GM13976 (cell line): ENCODE data around the gene CHCHD6.

Experiments used
- DNase-seq: peaks from one replicate; pipeline ENCODE4 v3.0.0; 2012; ENCODE audit warnings: low spot score
- in situ Hi-C: fragments of 300-500 bp; cut with MboI; formaldehyde crosslinking; loops from one replicate; pipeline ENCODE4 v1.12.0; 2022; ENCODE audit warnings: low sequenced_read_pairs, mixed read lengths, inconsistent platforms; ENCODE audit not compliant: unreplicated experiment
- TF ChIP-seq, protein P1 (sequence below): IDR thresholded peaks from 2 replicates; pipeline ENCODE4 v1.5.1; 2012; ENCODE audit warnings: borderline replicate concordance, mild to moderate bottlenecking; ENCODE audit not compliant: insufficient read depth; ENCODE audit errors: extremely low read depth, missing control alignments, control extremely low read depth

CHCHD6 gene

DNA sequence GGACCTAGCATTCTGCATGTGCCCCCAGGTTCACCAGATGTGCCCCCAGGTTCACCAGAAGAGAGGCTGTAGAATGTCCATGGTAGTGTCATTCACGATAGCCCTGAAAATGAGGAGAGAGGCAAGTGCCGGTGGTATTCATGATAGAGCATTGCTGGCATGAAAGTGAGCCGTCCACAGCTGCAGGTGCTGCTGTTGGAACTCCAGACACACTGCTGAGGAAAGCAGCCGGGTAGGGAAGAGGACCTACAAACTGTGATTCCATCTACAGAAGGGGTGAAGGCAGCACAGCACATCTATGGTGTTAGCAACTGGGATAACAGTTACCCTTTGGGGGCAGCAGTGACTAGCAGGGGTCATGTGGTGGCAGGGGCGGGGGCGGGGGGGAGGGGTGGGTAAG, 153.9 kb downstream of the CHCHD6 start:
- TF ChIP-seq, protein P1, sequence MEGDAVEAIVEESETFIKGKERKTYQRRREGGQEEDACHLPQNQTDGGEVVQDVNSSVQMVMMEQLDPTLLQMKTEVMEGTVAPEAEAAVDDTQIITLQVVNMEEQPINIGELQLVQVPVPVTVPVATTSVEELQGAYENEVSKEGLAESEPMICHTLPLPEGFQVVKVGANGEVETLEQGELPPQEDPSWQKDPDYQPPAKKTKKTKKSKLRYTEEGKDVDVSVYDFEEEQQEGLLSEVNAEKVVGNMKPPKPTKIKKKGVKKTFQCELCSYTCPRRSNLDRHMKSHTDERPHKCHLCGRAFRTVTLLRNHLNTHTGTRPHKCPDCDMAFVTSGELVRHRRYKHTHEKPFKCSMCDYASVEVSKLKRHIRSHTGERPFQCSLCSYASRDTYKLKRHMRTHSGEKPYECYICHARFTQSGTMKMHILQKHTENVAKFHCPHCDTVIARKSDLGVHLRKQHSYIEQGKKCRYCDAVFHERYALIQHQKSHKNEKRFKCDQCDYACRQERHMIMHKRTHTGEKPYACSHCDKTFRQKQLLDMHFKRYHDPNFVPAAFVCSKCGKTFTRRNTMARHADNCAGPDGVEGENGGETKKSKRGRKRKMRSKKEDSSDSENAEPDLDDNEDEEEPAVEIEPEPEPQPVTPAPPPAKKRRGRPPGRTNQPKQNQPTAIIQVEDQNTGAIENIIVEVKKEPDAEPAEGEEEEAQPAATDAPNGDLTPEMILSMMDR: no peak
- DNase-seq: no peak
- in situ Hi-C loops: no loop called here

GRCh38 chr3:126858401-126858800, 154.4 kb downstream of the CHCHD6 start:
- TF ChIP-seq, protein P1: no peak
- in situ Hi-C loops: no loop called here
- no peak for DNase-seq

- DNase-seq: no peak
- TF ChIP-seq, protein P1: no peak
- in situ Hi-C loops: no loop called here
Observed at GRCh38 chr3:126858887-126859286, 154.8 kb downstream of the CHCHD6 start.

DNA sequence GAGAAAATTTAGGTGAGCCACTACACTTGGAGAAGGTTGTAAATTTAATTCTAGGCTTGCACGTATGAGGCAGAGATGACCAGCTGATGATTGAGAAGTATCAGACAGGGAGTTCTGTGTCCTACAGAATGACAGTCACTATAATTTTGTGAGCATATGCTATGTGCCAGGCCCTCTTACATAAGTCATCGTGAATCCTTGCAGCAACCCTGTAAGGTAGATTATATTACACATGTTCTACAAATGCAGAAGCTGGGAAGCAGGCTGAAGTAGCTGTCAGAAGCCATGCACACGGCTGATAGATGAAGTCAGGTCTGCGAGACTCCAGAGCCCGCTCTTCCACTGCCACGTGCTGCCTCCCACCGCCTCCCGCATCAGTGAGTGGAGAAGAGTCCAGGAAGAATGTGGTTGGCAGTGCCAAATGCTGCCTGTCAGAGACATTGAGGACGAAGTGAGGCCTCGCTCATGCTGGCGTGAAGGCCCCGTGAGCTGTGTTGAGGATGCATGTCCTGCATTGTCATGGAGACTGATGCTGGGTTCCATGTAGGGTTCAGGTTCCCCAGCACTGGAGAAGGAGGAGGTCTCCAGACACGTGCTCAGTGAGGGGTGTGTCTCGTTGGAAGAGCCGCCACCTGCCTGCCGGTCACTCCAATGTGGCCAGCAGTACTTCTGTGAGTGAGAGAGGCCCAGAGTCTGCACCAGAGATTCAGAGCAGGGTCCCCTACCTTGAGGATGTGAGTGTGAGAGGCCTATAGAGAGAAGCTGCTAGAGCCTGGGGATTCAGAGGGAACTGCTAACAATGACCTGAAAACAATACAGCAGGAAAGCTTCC, 155.6 kb downstream of the CHCHD6 start:
- DNase-seq: no peak
- TF ChIP-seq, protein P1: no peak
- in situ Hi-C loops: no loop called here

GRCh38 chr3:126865736-126866135, 161.7 kb downstream of the CHCHD6 start:
- no peak for DNase-seq
- in situ Hi-C loops: no loop called here
- TF ChIP-seq, protein P1: no peak

DNA sequence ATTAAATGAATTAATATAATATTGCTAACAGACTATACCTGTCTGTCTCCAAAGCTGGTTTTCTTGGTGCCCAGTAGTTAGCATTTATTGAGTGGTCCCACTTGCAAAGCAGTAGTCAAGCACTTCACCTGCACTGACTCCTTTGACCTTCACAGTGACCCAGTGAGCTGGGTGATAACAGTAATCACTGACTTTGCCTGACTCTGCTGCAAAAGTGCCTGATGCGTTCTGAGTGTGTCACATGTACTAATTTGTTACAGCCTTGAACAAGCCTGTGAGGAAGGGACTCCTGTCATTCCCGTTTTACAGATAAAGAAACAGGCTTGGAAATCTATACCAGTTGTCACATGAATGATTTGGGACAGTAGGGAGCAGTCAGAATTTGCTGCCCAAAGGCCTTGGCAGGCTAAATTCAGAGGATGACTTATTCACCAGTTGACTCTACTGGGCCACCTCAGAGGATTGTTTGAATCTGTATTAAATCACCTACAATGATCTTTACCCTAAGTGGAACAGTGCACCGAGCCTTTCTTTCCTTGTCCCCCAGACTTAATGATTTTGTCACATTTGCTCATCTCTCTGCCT, 162.2 kb downstream of the CHCHD6 start:
- in situ Hi-C loops: no loop called here

More for the DNA sequence above, 162.2 kb downstream of the CHCHD6 start:
- TF ChIP-seq, protein P1: no peak
- DNase-seq: no peak
